ENCODE data around the gene AQP4. TPM values are rescaled to one million over a fixed set of nuclear protein-coding genes. Genes with fewer than 3 reads are reported as not detected.

Gene AQP4
- total and polyA plus RNA-seq, 2 of the 13 experiments (the other 11 are each of a cell fraction or from before 2014, with no cell fraction given), result 0.20 to 0.62 TPM

DNA sequence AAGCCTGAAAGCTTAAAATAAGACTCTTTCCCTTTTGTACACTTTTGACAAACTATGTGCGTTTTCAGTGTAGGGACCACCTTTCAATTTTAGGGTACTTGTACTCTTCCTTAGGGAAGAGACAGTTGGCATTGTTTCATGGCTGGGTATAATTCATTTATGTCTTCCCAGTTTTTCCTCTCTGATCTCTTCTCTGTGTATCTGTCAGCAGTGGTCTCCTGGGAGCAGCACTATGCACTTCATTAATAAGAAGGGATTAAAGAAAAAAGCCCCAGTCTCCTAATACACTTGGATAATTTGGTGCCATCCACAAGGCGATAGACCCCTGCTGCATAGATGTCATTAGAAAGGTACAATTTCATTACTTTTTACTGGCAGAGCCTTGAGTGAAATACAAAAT, 12.1 kb downstream of the AQP4 start:
- Histone ChIP-seq H3K9me3 (ENCODE audit: low read length) (no peaks in the 10 kb centered on the region), H3K9ac (ENCODE audit: insufficient read depth, low read depth, low read length) (no peak overlapping the region), H4K20me1 (ENCODE audit: insufficient read depth, low read length) (no peaks in the 10 kb centered on the region), H3K4me3 (replicated peaks in 1 of 3; ENCODE audit: insufficient read depth in 1 of 3, low read depth in 2 of 3, low read length in 3 of 3) (no peak overlapping the region), H3K27me3 (ENCODE audit: control insufficient read depth in 1 of 2, insufficient read depth in 2 of 2, low read length in 2 of 2) (no peaks in the 10 kb centered on the region; a peak in 1 of 5 replicates), H3K4me2 (ENCODE audit: low read depth, low read length) (no peak overlapping the region), H2AFZ (ENCODE audit: low read length) (no peak overlapping the region), H3K79me2 (ENCODE audit: insufficient read depth, low read length) (no peaks in the 10 kb centered on the region), H3K36me3 (replicated peaks in 1 of 2; ENCODE audit: control insufficient read depth in 1 of 2, insufficient read depth in 2 of 2, low read length in 2 of 2) (no peaks in the 10 kb centered on the region), H3K27ac (ENCODE audit: extremely low read length, insufficient read depth, low read length) (no peak overlapping the region), H3K4me1 (ENCODE audit: insufficient read depth, low read length) (no peaks in the 10 kb centered on the region)
- intact Hi-C loops (cut with micrococcal nuclease; ENCODE audit: unreplicated experiment) (no loop called here), in situ Hi-C loops (cut with HindIII; ENCODE audit: extremely low pct_ligation_motif_present, low pct_unique_long_range_greater_than_20kb) (no loop called here)
- 29% methylated on average over 2 of the region's 2 CpGs for WGBS (ENCODE audit: low lambda C conversion rate)
- DNase-seq (ENCODE audit: low spot score) (no peak), ATAC-seq (no peak), FAIRE-seq (no peak)
- CTCF ChIA-PET (ENCODE audit: low intra/inter-chr PET ratio, low total read pairs), result no interaction called here
- no peak for TF ChIP-seq ZNF143 (CRISPR knock-in tag; IDR thresholded peaks at IDR 0.05)
- TF ChIP-seq GZF1 (CRISPR knock-in tag; IDR thresholded peaks at IDR 0.05), result no peak
- TF ChIP-seq KLF16 (CRISPR knock-in tag; IDR thresholded peaks at IDR 0.05), result no peak
- TF ChIP-seq ZNF251 (CRISPR knock-in tag; IDR thresholded peaks at IDR 0.05), result no peak
- TF ChIP-seq ZNF282 (IDR thresholded peaks at IDR 0.05; ENCODE audit: partially characterized antibody), result no peak
- TF ChIP-seq ZNF563 (CRISPR knock-in tag; IDR thresholded peaks at IDR 0.05), result no peak
- TF ChIP-seq, protein P1, sequence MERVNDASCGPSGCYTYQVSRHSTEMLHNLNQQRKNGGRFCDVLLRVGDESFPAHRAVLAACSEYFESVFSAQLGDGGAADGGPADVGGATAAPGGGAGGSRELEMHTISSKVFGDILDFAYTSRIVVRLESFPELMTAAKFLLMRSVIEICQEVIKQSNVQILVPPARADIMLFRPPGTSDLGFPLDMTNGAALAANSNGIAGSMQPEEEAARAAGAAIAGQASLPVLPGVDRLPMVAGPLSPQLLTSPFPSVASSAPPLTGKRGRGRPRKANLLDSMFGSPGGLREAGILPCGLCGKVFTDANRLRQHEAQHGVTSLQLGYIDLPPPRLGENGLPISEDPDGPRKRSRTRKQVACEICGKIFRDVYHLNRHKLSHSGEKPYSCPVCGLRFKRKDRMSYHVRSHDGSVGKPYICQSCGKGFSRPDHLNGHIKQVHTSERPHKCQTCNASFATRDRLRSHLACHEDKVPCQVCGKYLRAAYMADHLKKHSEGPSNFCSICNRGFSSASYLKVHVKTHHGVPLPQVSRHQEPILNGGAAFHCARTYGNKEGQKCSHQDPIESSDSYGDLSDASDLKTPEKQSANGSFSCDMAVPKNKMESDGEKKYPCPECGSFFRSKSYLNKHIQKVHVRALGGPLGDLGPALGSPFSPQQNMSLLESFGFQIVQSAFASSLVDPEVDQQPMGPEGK (CRISPR knock-in tag; IDR thresholded peaks at IDR 0.05), result no peak
- no peak for TF ChIP-seq ZNF749 (CRISPR knock-in tag; IDR thresholded peaks at IDR 0.05; ENCODE audit: borderline replicate concordance)
- no peak for TF ChIP-seq SMAD1 (CRISPR knock-in tag; IDR thresholded peaks at IDR 0.05; ENCODE audit: borderline replicate concordance, low read depth)
- no peak for TF ChIP-seq ZNF138 (CRISPR knock-in tag; IDR thresholded peaks at IDR 0.05; ENCODE audit: low read depth)
- BruUV-seq (replicated peaks), result no TSS peak
- POLR2A ChIA-PET, result no interaction called here

Data from HepG2 (cell line).